Uterus (tissue), 2 donors: ENCODE results near the gene OR10G8.
A peak's percentile ranks its signal among the peaks of the same experiment; 100 is the strongest.

Experiments
- POLR2A ChIP-seq, 2 donors: fragments of 450-650 bp; IDR thresholded peaks; one replicate each; pipeline ENCODE4 v1.6.1; 2016; ENCODE audit warnings: antibody characterized with exemption in 2 of 2, mild to moderate bottlenecking in 1 of 2, moderate library complexity in 1 of 2
- TF ChIP-seq, protein P1 (sequence below), 4 experiments: fragments of 200-600 bp in 2 of 4; fragments of 450-650 bp in 2 of 4; sonication (generic) in 2 of 4; IDR thresholded peaks; one replicate each; pipeline ENCODE4 v1.5.1; 2016 to 2019; ENCODE audit warnings: antibody characterized with exemption in 4 of 4, mild to moderate bottlenecking in 2 of 4, moderate library complexity in 1 of 4

DNA sequence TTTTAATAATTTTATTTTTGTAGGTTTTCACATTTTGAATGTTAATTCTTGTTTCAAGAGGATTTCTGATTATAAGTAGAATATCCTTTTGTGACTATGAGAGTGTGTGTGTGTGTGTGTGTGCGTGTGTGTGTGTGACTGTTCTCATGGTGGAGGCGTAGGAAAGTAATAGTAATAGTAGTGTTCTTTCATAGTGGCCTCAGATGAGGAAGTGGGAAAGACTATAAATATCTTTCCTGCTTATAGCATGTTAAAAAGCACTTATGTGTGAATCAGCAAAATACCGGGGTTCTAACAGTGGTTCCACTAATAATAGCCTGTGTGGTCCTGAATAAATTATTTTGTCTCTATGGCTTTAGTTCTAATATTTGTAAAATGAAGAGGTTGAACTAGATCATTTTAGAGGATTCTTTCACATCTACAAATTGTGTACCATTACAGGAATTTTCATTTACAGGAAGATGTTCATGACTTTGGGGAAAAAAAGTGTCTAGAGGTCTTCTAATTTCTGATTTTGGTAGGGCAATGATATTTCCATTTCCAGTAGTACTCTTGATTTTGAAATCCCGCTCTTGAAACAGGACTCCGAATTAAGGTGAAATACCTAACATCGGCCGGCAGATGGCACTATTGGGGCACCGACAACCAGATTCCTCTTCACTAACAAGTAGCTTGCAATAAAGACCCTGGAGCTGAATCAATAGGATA lies 44.5 kb downstream of the OR10G8 start:
- TF ChIP-seq, protein P1, sequence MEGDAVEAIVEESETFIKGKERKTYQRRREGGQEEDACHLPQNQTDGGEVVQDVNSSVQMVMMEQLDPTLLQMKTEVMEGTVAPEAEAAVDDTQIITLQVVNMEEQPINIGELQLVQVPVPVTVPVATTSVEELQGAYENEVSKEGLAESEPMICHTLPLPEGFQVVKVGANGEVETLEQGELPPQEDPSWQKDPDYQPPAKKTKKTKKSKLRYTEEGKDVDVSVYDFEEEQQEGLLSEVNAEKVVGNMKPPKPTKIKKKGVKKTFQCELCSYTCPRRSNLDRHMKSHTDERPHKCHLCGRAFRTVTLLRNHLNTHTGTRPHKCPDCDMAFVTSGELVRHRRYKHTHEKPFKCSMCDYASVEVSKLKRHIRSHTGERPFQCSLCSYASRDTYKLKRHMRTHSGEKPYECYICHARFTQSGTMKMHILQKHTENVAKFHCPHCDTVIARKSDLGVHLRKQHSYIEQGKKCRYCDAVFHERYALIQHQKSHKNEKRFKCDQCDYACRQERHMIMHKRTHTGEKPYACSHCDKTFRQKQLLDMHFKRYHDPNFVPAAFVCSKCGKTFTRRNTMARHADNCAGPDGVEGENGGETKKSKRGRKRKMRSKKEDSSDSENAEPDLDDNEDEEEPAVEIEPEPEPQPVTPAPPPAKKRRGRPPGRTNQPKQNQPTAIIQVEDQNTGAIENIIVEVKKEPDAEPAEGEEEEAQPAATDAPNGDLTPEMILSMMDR (IDR thresholded peaks at IDR 0.05) = peak; percentile 45 to 64 (median 57)
- no peak for TF ChIP-seq POLR2A (IDR thresholded peaks at IDR 0.05)
